Measurements from ENCODE around the gene PPP2R5D. TPM values are rescaled to one million over a fixed set of nuclear protein-coding genes. Genes with fewer than 3 reads are reported as not detected.
"Not testable (repeated sequence)": the region's sequence is repeated elsewhere in the genome, so short reads cannot be mapped to it uniquely, and the experiment has no call there.

Gene PPP2R5D
- total RNA-seq, 2 experiments from 2014 or later: 56.8 to 59.3 TPM

- DNase-seq; POLR2A ChIA-PET; H3K4me1 Mint-ChIP-seq; H3K9me3 Mint-ChIP-seq; H3K27me3 Mint-ChIP-seq; H3K27ac Mint-ChIP-seq; H3K4me3 Mint-ChIP-seq; H3K36me3 Mint-ChIP-seq (ENCODE audit: low read depth): not testable (repeated sequence)
- CTCF ChIA-PET: interaction anchor here (1.5 kb wide), 1 partner anchor 189 kb away, joined by 4 read pairs; no protein-coding TSS in a partner anchor
These were observed 30.0 kb upstream of the PPP2R5D start for GRCh38 chr6:42954405-42954804.

- Mint-ChIP-seq H3K9me3 (no peaks in the 10 kb centered on the region), H3K4me3 (no peak overlapping the region), H3K4me1 (peaks cover 13% of the 10 kb centered on the region), H3K27ac (no peak overlapping the region), H3K27me3 (peaks cover 3% of the 10 kb centered on the region), H3K36me3 (ENCODE audit: low read depth) (peaks cover 10% of the 10 kb centered on the region)
- CTCF ChIA-PET: interaction anchor here (0.6 kb wide), 2 partner anchors 182 to 185 kb away, joined by 3 read pairs; no protein-coding TSS in a partner anchor
- POLR2A ChIA-PET: no interaction called here
- no peak for DNase-seq
These were observed 26.2 kb upstream of the PPP2R5D start for GRCh38 chr6:42958125-42958524.

GRCh38 chr6:42959917-42960242, 24.5 kb upstream of the PPP2R5D start:
- DNase-seq: no peak
- ChIA-PET CTCF (no interaction called here), POLR2A (interaction anchor here (0.7 kb wide), 1 partner anchor 19 kb away, joined by 4 read pairs; the partner anchor contains the start of gene PEX6)
- Mint-ChIP-seq H3K4me1 (peaks cover 13% of the 10 kb centered on the region), H3K27ac (no peak overlapping the region), H3K9me3 (no peaks in the 10 kb centered on the region), H3K4me3 (peak overlapping the region; percentile 18), H3K36me3 (ENCODE audit: low read depth) (peaks cover 10% of the 10 kb centered on the region), H3K27me3 (peaks cover 3% of the 10 kb centered on the region)

GRCh38 chr6:42960243-42961019, 23.9 kb upstream of the PPP2R5D start, which contains the start of gene GNMT:
Gene GNMT, plus strand, starts transcription at chr6:42960754. Its CDS starts 14 bp downstream, at chr6:42960768.
- H3K36me3 Mint-ChIP-seq (ENCODE audit: low read depth): peaks cover 12% of the 10 kb centered on the region
- peak; percentile 29 for DNase-seq
- H3K4me1 Mint-ChIP-seq: peaks cover 13% of the 10 kb centered on the region
- H3K27ac Mint-ChIP-seq: no peak within 1 kb of the TSS
- no peaks in the 10 kb centered on the region for H3K9me3 Mint-ChIP-seq
- H3K27me3 Mint-ChIP-seq: peaks cover 3% of the 10 kb centered on the region
- H3K4me3 Mint-ChIP-seq: peak within 1 kb of the TSS; percentile 18
- CTCF ChIA-PET: no interaction called here
- POLR2A ChIA-PET: interaction anchor here (0.7 to 1.3 kb wide), 3 partner anchors 11 to 52 kb away, joined by 3 to 4 read pairs (median 4); partner anchors contain the start of gene PEX6

DNA sequence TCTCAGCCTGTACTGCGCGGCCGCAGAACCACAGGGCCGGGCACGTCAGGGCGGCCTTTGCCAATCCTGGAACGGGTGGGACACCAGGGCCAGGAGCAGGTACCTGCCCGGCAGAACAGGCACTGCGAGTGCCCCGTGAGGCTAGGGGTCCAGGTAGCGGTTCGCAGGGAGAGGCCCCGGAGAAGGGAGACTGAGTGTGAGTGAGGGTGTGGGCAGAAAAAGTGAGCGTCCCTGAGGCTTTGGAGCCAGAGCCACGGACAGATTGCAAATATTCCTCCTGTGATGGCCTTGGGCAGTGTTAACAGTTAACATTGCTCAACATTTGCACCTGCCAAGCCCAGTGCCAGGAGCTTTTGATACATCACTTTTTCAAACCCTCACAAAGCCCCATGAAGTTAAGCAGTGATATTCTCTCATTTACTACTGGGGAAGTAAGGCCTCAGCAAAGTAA, 23.3 kb upstream of the PPP2R5D start:
- H3K27me3 Mint-ChIP-seq: peaks cover 3% of the 10 kb centered on the region
- H3K4me3 Mint-ChIP-seq: no peak overlapping the region
- peaks cover 13% of the 10 kb centered on the region for H3K4me1 Mint-ChIP-seq
- H3K27ac Mint-ChIP-seq: no peak overlapping the region
- no peaks in the 10 kb centered on the region for H3K9me3 Mint-ChIP-seq
- H3K36me3 Mint-ChIP-seq (ENCODE audit: low read depth): peaks cover 13% of the 10 kb centered on the region
- DNase-seq: no peak
- POLR2A ChIA-PET: interaction anchor here (1.2 to 1.3 kb wide), 2 partner anchors 11 to 52 kb away, joined by 3 to 4 read pairs; no protein-coding TSS in a partner anchor
- CTCF ChIA-PET: no interaction called here

DNA sequence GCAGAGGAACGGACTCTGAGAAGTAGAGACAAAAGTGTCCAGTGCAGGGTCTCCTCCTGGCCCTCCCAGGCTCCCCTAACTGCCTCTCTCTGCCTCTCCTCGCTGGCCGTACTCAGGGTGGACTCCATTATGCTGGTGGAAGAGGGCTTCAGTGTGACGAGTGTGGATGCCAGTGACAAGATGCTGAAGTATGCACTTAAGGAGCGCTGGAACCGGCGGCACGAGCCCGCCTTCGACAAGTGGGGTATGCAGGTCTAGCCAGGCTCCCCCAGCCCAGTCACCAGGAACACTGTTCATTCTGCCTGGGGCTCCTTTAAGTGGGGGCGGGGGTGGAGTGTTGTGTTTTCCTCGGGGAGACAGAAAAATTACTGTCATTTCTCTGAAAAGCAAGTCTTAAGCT, 22.3 kb upstream of the PPP2R5D start:
- ChIA-PET CTCF (no interaction called here), POLR2A (interaction anchor here (1.1 kb wide), 1 partner anchor 17 kb away, joined by 3 read pairs; the partner anchor contains the start of gene PEX6)
- Mint-ChIP-seq H3K27me3 (peaks cover 3% of the 10 kb centered on the region), H3K9me3 (no peaks in the 10 kb centered on the region), H3K4me1 (peaks cover 13% of the 10 kb centered on the region), H3K4me3 (no peak overlapping the region), H3K27ac (no peak overlapping the region), H3K36me3 (ENCODE audit: low read depth) (peaks cover 17% of the 10 kb centered on the region)
- DNase-seq: no peak

DNA sequence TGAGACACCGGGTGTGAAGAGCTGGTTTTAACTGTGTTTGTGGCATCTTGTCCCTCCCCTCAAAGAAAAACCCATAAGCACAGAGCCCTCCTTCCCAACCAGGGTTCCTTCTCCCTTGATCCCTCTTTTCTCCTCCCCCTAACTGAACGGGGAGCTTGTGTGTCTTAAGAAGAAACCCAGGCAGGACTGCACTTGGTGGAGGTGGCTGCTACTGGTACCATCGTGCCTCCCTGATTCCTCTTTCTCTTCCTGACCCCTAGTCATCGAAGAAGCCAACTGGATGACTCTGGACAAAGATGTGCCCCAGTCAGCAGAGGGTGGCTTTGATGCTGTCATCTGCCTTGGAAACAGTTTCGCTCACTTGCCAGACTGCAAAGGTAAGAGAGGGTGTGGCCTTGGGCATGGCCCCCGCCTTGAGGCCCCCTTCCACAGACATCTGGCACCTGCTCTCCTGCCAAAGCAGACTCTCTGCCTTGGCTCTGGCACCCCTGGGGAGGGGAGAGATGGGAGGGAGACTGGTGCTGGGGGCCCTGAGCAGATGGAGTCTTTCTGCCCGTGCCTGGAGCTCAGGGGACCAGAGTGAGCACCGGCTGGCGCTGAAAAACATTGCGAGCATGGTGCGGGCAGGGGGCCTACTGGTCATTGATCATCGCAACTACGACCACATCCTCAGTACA, 21.7 kb upstream of the PPP2R5D start:
- POLR2A ChIA-PET: interaction anchor here (1.1 to 1.6 kb wide), 2 partner anchors 16 to 33 kb away, joined by 3 to 4 read pairs; partner anchors contain the start of genes CNPY3 and PEX6

DNA sequence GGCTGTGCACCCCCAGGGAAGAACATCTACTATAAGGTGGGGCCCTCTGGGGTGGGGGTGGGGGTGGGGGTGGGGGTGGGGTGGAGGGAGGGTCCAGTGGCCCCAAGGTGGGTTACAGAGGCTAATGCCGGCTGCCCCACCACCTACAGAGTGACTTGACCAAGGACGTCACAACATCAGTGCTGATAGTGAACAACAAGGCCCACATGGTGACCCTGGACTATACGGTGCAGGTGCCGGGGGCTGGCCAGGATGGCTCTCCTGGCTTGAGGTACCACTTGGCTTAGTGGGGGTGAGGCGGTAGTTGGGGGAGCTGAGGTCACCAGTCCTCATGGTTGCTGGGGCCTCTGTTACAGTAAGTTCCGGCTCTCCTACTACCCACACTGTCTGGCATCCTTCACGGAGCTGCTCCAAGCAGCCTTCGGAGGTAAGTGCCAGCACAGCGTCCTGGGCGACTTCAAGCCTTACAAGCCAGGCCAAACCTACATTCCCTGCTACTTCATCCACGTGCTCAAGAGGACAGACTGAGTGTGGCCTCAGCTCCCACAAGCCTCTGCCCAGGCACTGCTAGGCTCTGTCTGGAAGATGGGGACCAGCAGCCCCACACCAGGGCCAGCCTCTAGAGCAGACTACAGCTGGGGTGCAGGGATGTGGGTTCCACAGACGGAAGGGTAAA, 21.1 kb upstream of the PPP2R5D start:
- ChIA-PET POLR2A (interaction anchor here (1.6 kb wide), 1 partner anchor 34 kb away, joined by 4 read pairs; the partner anchor contains the start of gene CNPY3), CTCF (interaction anchor here (3.3 kb wide), 1 partner anchor 180 kb away, joined by 15 read pairs; no protein-coding TSS in a partner anchor)
- Mint-ChIP-seq H3K27me3 (peaks cover 3% of the 10 kb centered on the region), H3K4me1 (peaks cover 13% of the 10 kb centered on the region), H3K27ac (no peak overlapping the region), H3K4me3 (no peak overlapping the region), H3K9me3 (no peaks in the 10 kb centered on the region), H3K36me3 (ENCODE audit: low read depth) (peaks cover 17% of the 10 kb centered on the region)
- no peak for DNase-seq

More for the DNA sequence above, 21.7 kb upstream of the PPP2R5D start:
- H3K4me3 Mint-ChIP-seq: no peak overlapping the region
- peaks cover 17% of the 10 kb centered on the region for H3K36me3 Mint-ChIP-seq (ENCODE audit: low read depth)
- CTCF ChIA-PET: interaction anchor here (3.3 kb wide), 1 partner anchor 181 kb away, joined by 15 read pairs; no protein-coding TSS in a partner anchor
- peaks cover 3% of the 10 kb centered on the region for H3K27me3 Mint-ChIP-seq
- H3K27ac Mint-ChIP-seq: no peak overlapping the region
- H3K9me3 Mint-ChIP-seq: no peaks in the 10 kb centered on the region
- no peak for DNase-seq
- H3K4me1 Mint-ChIP-seq: peaks cover 13% of the 10 kb centered on the region

GRCh38 chr6:42963855-42964605, 20.3 kb upstream of the PPP2R5D start:
- DNase-seq: peak; percentile 52
- Mint-ChIP-seq H3K36me3 (ENCODE audit: low read depth) (peaks cover 17% of the 10 kb centered on the region), H3K4me3 (no peak overlapping the region), H3K9me3 (no peaks in the 10 kb centered on the region), H3K27ac (no peak overlapping the region), H3K27me3 (peaks cover 3% of the 10 kb centered on the region), H3K4me1 (peaks cover 13% of the 10 kb centered on the region)
- CTCF ChIA-PET: interaction anchor here (0.9 to 3.3 kb wide), 4 partner anchors 20 to 179 kb away, joined by 3 to 15 read pairs (median 6); partner anchors contain the start of gene PPP2R5D
- POLR2A ChIA-PET: interaction anchor here (1.6 kb wide), 1 partner anchor 35 kb away, joined by 4 read pairs; the partner anchor contains the start of gene CNPY3

GRCh38 chr6:42966571-42966970, 17.8 kb upstream of the PPP2R5D start:
- DNase-seq: no peak
- peaks cover 16% of the 10 kb centered on the region for H3K36me3 Mint-ChIP-seq (ENCODE audit: low read depth)
- no peaks in the 10 kb centered on the region for H3K27me3 Mint-ChIP-seq
- no peak overlapping the region for H3K27ac Mint-ChIP-seq
- H3K9me3 Mint-ChIP-seq: no peaks in the 10 kb centered on the region
- no peak overlapping the region for H3K4me3 Mint-ChIP-seq
- ChIA-PET CTCF (interaction anchor here (1.6 kb wide), 1 partner anchor 47 kb away, joined by 4 read pairs; the partner anchor contains the start of genes KLHDC3 and MEA1), POLR2A (interaction anchor here (2.0 to 2.1 kb wide), 2 partner anchors 8 to 13 kb away, joined by 4 to 10 read pairs; partner anchors contain the start of gene PEX6)
- H3K4me1 Mint-ChIP-seq: peaks cover 3% of the 10 kb centered on the region

- H3K4me3 Mint-ChIP-seq: no peak overlapping the region
- POLR2A ChIA-PET: interaction anchor here (2.0 kb wide), 1 partner anchor 12 kb away, joined by 10 read pairs; the partner anchor contains the start of gene PEX6
- CTCF ChIA-PET: interaction anchor here (1.0 to 1.6 kb wide), 2 partner anchors 47 to 54 kb away, joined by 3 to 4 read pairs; partner anchors contain the start of genes KLHDC3, MEA1 and RRP36
- no peak for DNase-seq
- no peaks in the 10 kb centered on the region for H3K9me3 Mint-ChIP-seq
- no peak overlapping the region for H3K27ac Mint-ChIP-seq
- peaks cover 4% of the 10 kb centered on the region for H3K4me1 Mint-ChIP-seq
- peaks cover 11% of the 10 kb centered on the region for H3K36me3 Mint-ChIP-seq (ENCODE audit: low read depth)
- no peaks in the 10 kb centered on the region for H3K27me3 Mint-ChIP-seq
These were observed 17.1 kb upstream of the PPP2R5D start for GRCh38 chr6:42967228-42967627.
